Measurements from ENCODE around the gene PRRG2. TPM values are rescaled to one million over a fixed set of nuclear protein-coding genes. Genes with fewer than 3 reads are reported as not detected.

PRRG2 gene
- total RNA-seq, 2 donors from 2014 or later, result 2.6 to 4.9 TPM

DNA sequence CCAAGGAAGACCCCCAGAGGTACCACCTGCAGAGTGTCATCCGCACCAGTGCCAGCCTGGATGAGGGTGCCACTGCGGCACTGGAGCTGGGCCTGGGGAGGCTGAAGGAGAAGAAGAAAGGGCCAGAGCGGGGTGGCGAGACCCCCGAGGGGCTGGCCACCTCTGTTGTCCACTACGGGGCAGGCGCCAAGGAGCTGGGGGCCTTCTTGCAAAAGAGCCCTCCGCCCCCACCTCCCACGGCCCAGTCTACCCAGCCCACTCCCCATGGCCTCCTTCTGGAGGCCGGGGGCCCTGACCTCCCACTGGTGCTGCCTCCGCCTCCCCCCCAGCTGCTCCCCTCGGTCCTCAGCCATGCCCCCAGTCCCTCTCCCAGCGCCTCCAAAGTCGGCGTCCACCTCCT, 15.3 kb downstream of the PRRG2 start:
- H3K36me3 ChIP-seq (replicated peaks in 1 of 2; ENCODE audit: insufficient read depth in 1 of 2, low read depth in 2 of 2), result peaks cover 13 to 19% of the 10 kb centered on the region in 2 donors
- H3K4me3 ChIP-seq, result no peak overlapping the region
- ATAC-seq (no peak), DNase-seq (no peak)
- H3K27me3 ChIP-seq, result no peaks in the 10 kb centered on the region
- H3K4me1 ChIP-seq, result peaks cover 24% of the 10 kb centered on the region
- no peaks in the 10 kb centered on the region for H3K9me3 ChIP-seq
- intact Hi-C loops (cut with DNase I), result loop anchor here (5.0 kb wide), 1 partner anchor 41 kb away; no protein-coding TSS in a partner anchor
- WGBS, 2 donors, result 84 to 91% methylated on average over 4 to 13 of the region's 15 CpGs
- no peak for TF ChIP-seq POLR2A (IDR thresholded peaks at IDR 0.05)
- TF ChIP-seq, protein P1, sequence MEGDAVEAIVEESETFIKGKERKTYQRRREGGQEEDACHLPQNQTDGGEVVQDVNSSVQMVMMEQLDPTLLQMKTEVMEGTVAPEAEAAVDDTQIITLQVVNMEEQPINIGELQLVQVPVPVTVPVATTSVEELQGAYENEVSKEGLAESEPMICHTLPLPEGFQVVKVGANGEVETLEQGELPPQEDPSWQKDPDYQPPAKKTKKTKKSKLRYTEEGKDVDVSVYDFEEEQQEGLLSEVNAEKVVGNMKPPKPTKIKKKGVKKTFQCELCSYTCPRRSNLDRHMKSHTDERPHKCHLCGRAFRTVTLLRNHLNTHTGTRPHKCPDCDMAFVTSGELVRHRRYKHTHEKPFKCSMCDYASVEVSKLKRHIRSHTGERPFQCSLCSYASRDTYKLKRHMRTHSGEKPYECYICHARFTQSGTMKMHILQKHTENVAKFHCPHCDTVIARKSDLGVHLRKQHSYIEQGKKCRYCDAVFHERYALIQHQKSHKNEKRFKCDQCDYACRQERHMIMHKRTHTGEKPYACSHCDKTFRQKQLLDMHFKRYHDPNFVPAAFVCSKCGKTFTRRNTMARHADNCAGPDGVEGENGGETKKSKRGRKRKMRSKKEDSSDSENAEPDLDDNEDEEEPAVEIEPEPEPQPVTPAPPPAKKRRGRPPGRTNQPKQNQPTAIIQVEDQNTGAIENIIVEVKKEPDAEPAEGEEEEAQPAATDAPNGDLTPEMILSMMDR (IDR thresholded peaks at IDR 0.05), result no peak
- no peak overlapping the region for H3K27ac ChIP-seq

DNA sequence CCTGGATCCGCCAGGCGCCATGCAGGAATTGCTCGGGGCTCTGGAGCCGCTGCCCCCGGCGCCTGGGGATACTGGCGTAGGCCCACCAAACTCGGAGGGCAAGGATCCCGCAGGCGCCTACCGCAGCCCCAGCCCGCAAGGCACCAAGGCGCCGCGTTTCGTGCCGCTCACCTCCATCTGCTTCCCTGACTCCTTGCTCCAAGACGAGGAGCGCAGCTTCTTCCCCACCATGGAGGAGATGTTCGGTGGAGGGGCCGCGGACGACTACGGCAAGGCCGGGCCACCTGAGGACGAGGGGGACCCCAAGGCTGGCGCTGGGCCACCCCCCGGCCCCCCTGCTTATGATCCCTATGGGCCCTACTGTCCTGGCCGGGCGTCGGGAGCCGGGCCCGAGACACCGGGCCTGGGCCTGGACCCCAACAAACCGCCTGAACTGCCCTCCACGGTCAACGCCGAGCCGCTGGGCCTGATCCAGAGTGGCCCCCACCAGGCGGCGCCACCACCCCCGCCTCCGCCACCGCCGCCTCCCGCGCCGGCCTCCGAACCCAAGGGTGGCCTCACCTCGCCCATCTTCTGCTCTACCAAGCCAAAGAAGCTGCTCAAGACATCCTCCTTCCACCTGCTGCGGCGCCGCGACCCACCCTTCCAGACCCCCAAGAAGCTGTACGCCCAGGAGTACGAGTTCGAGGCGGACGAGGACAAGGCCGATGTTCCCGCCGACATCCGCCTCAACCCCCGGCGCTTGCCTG, 16.0 kb downstream of the PRRG2 start:
- 97 to 98% methylated on average over 28 to 60 of the region's 65 CpGs for WGBS, 2 donors
- intact Hi-C loops (cut with DNase I), result loop anchor here (5.0 kb wide), 1 partner anchor 40 kb away; no protein-coding TSS in a partner anchor
- ATAC-seq (no peak), DNase-seq (no peak)
- Histone ChIP-seq H3K27ac (no peak overlapping the region), H3K36me3 (replicated peaks in 1 of 2; ENCODE audit: insufficient read depth in 1 of 2, low read depth in 2 of 2) (peaks cover 13 to 19% of the 10 kb centered on the region in 2 donors), H3K27me3 (no peaks in the 10 kb centered on the region), H3K4me3 (no peak overlapping the region), H3K4me1 (peaks cover 21% of the 10 kb centered on the region), H3K9me3 (no peaks in the 10 kb centered on the region)
- no peak for TF ChIP-seq POLR2A (IDR thresholded peaks at IDR 0.05)
- TF ChIP-seq, protein P1 (IDR thresholded peaks at IDR 0.05), result no peak

- DNase-seq (no peak), ATAC-seq (no peak)
- H3K36me3 ChIP-seq (replicated peaks in 1 of 2; ENCODE audit: insufficient read depth in 1 of 2, low read depth in 2 of 2), result peaks cover 13 to 19% of the 10 kb centered on the region in 2 donors
- TF ChIP-seq, protein P1 (IDR thresholded peaks at IDR 0.05), result no peak
- TF ChIP-seq POLR2A (IDR thresholded peaks at IDR 0.05), result no peak
- H3K9me3 ChIP-seq, result no peaks in the 10 kb centered on the region
- H3K4me1 ChIP-seq, result peaks cover 16% of the 10 kb centered on the region
- WGBS, 2 donors, result 95% methylated on average over 23 to 24 of the region's 29 CpGs
- intact Hi-C loops (cut with DNase I), result loop anchor here (5.0 kb wide), 1 partner anchor 40 kb away; no protein-coding TSS in a partner anchor
- no peaks in the 10 kb centered on the region for H3K27me3 ChIP-seq
- no peak overlapping the region for H3K4me3 ChIP-seq
- no peak overlapping the region for H3K27ac ChIP-seq
These were observed 16.5 kb downstream of the PRRG2 start for GRCh38 chr19:49597703-49597974.

- H3K9me3 ChIP-seq, result no peaks in the 10 kb centered on the region
- no peak for DNase-seq
- intact Hi-C loops (cut with DNase I), result loop anchor here (5.0 kb wide), 1 partner anchor 38 kb away; no protein-coding TSS in a partner anchor
- no peak for ATAC-seq
- WGBS, 2 donors, result 73 to 94% methylated on average over 4 to 23 of the region's 26 CpGs
- no peak overlapping the region for H3K27ac ChIP-seq
- H3K4me3 ChIP-seq, result no peak overlapping the region
- peaks cover 18 to 19% of the 10 kb centered on the region in 2 donors for H3K36me3 ChIP-seq (replicated peaks in 1 of 2; ENCODE audit: insufficient read depth in 1 of 2, low read depth in 2 of 2)
- TF ChIP-seq, protein P1 (IDR thresholded peaks at IDR 0.05), result no peak
- TF ChIP-seq POLR2A (IDR thresholded peaks at IDR 0.05), result no peak
- no peaks in the 10 kb centered on the region for H3K4me1 ChIP-seq
- H3K27me3 ChIP-seq, result no peaks in the 10 kb centered on the region
These were observed 18.5 kb downstream of the PRRG2 start for GRCh38 chr19:49599378-49600295.

Measured in body of pancreas (tissue), 4 donors.